GM12873 (cell line): ENCODE data around the gene PCBP4.

ENCODE experiments used
- TF ChIP-seq, protein P1 (sequence below): IDR thresholded peaks from 2 replicates; pipeline ENCODE4 v1.5.1; 2012; ENCODE audit warnings: low read depth, mild to moderate bottlenecking, moderate library complexity, low read length, control low read depth; ENCODE audit not compliant: insufficient read depth; ENCODE audit errors: missing control alignments

The PCBP4 gene

DNA sequence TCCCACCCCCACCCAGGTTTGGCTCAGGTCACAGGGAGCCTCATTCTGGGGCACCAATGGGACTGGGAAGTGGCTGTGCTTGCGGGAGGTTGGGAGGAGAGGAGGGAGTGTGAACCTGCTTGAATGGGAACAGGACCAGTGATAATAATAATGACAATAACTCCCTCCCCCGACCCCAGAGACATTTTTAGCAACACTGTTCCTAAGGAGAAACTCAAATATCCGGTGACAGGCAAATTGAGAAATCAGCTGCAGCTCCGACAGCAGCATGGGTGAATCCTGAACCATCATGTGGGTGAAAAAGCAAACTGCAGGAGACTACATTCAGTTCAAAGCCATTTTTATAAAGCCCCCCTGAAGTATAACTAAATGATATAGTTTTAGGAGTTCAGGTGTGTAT is 40.0 kb upstream of the PCBP4 start:
- TF ChIP-seq, protein P1, sequence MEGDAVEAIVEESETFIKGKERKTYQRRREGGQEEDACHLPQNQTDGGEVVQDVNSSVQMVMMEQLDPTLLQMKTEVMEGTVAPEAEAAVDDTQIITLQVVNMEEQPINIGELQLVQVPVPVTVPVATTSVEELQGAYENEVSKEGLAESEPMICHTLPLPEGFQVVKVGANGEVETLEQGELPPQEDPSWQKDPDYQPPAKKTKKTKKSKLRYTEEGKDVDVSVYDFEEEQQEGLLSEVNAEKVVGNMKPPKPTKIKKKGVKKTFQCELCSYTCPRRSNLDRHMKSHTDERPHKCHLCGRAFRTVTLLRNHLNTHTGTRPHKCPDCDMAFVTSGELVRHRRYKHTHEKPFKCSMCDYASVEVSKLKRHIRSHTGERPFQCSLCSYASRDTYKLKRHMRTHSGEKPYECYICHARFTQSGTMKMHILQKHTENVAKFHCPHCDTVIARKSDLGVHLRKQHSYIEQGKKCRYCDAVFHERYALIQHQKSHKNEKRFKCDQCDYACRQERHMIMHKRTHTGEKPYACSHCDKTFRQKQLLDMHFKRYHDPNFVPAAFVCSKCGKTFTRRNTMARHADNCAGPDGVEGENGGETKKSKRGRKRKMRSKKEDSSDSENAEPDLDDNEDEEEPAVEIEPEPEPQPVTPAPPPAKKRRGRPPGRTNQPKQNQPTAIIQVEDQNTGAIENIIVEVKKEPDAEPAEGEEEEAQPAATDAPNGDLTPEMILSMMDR, result no peak

DNA sequence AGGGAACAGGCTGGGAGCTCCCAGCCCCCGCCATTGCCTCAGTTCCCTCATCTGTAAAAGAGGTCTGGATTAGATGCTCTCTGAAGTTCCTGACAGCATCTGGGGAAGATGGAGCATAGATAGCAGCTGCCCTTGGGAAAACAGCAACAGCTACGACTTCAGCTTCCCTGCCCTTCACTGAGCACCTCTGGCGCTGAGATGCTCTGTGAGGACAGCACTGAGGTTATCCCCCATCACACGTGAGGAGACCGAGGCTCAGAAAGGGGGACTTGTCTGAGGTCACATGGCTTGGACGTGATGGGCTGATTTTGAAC is 39.5 kb upstream of the PCBP4 start:
- TF ChIP-seq, protein P1, result no peak

DNA sequence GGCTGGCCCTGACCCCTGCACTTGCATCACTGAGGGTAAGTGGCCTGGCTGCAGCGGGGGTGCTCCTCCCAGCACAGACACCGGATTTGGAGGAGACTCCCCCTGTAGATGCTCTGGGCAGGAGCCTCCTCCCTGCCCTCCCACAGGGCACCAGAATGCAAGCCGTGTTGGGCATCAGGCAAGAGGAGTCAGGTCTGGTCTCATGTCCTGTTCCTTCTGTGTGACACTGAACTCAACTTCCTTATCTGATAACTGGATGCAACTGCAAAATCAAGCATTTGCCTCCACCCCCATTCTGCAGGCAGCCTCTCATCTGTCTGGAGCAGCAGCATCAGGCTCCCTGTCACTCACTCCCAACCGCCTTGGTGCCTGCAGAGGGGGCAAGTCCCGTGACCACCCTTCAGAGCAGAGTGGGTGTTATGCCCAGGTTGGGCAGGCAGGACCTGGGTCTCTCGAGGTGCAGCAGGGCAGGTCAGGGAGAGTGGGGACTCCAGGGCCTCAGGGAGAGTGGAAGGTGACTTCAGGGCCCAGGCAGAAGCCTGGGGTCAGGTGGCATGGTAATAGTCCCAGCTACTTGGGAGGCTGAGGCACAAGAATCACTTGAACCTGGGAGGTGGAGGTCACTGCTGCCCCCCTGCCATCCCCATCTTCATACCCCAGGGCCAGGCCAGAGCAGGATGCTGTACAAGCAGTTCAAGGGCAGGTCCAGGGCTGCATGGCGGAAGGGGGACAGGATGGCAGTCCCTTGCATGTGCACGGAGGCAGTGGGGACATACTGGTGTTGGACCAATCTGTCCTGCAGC is 39.0 kb upstream of the PCBP4 start:
- TF ChIP-seq, protein P1, result no peak

DNA sequence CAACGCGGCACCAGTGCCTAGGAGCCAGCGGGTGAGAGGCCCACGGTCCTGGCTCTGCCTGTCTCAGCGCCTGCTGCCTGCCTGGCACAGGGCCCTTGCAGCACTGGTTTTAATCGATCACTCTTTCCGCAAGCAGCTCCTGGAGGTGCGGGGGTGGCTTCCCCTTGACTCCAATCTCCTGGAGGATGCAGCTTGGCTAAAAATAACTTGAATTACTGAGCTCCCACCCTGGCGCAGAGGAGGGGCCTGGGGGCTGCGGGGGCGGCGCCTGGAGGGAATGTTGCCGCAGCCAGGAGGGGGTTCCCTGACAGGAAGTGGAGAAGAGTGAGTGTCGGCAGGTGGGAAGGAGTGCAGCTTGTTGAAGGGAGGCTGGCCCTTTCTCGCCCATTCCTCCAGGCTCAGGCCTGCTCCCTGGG is 38.3 kb upstream of the PCBP4 start:
- TF ChIP-seq, protein P1, result no peak

DNA sequence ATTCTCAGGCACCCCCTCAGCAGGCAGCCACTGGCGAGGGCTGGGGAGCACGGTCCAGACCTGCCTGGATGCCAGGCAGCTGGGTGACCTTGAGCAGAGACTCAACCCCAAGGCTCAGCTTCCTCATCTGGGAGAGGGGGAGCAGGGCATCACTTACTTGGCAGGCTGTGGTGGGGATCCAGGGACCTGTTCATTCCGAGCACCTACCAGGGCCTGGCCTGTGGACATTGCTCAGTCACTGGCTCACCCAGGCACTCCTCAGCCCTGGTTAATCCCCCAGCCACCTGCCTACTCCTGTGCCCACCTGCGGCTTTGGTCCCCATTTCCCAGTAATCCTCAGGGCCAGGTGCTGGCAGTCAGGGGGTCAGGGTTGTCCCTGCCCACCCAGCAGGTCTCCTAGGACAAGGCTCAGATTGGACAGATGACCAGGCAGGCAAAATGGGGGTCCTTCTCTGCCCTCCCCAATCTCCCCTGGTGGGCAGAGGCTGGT is 37.7 kb upstream of the PCBP4 start:
- TF ChIP-seq, protein P1, result no peak

DNA sequence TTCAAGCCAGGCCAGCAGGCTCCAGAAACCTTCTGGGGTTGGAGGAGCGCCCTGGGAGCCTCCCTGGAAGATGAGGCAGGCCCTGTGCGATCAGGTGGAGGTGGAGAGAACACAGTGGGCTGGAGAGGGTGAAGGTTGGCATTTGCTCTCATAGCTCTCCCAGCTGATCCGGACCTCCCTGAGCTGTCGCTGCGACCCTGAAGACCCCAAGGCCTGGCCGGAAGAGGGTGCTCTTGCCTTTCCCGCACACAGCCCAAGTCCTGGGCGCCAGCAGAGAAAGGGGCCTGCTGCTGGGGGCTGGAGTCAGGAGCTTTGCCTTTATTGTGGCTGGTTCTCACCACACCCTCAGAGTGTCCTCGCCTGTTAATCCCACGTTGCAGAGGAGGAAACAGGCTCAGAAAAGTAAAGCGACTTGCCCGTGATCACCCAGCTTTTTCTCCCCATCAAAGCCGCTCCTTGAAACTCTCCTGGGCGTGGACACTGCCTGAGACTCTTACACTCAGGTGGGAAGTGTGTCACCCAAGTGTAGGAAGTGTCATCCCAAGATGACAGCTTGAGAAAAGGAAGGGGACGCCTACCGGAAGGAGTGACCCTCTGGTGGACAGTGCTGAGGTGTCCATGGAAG is 37.0 kb upstream of the PCBP4 start:
- TF ChIP-seq, protein P1, result peak; percentile 65

DNA sequence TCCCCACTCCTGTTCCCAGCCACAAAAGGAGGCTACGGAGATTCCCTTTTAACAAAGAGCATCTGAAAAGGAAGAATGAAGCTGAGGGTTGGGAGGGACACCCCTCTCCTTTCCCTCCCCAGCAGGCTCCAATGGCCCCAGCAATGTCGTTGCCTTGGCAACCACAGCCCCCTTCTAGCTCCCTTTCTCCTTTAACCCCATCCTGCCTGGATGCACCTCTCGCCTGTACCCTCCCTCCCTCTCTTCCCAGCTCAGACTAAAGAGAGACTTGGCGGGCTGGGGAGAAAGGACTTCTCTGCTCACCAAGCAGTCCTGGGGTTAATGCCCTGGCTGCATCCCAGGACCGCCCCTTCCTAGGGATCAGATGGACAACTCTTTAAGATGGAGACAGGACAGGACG is 35.5 kb upstream of the PCBP4 start:
- TF ChIP-seq, protein P1, result no peak
